Globus pallidus (tissue), 1 donor: ENCODE data around the gene PSAT1.

Experiments
- DNase-seq: peaks from one replicate; pipeline ENCODE4 v3.0.0-alpha.2; 2015; ENCODE audit warnings: low spot score

The PSAT1 gene

GRCh38 chr9:78292716-78293497 is 4.0 kb upstream of the PSAT1 start:
- DNase-seq = no peak

GRCh38 chr9:78294290-78295176 is 2.4 kb upstream of the PSAT1 start:
- no peak for DNase-seq

GRCh38 chr9:78295177-78295575 is 1.7 kb upstream of the PSAT1 start:
- DNase-seq = no peak

- DNase-seq = peak; percentile 37
Measured at GRCh38 chr9:78295731-78296130, 1.2 kb upstream of the PSAT1 start.

- DNase-seq = peak; percentile 55
Measured at GRCh38 chr9:78296201-78296892, 578 bp upstream of the PSAT1 start.

- DNase-seq = peak; percentile 78
Measured at GRCh38 chr9:78297672-78297961, 692 bp downstream of the PSAT1 start.

DNA sequence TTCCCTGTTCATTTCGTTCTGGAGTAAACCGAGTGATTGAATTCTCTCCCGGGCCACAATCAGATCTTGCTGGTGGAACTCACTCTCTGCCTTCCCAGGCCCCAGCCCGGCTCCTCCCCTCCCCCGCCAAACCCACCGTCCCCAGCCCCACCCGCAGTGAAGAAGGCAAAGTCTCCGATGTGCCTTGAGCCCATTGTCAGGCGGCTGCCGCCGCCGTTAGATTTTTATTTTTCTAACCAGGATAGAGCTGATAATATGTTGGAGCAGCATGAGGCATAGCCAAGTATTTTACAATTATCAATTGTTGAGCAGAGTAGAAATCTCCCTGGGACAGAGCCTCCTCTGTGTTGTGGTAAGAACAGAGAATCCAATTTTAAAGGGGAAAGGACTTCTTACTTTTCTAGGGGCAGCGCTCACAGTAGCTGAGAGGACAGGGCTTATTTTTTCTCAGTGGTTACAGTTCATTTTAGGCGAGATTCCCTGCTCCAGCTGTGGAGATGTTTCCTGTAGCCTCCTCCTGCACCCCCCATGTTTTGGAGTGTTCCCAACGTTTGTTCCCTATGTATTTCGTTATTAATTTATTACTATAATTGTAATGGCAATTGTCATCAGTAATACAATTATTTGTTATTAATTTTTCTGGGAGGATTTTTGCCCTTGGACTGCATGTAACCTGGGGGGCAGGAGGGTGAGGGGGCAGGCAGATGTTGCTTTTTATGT is 1.3 kb downstream of the PSAT1 start:
- peak; percentile 90 for DNase-seq

DNA sequence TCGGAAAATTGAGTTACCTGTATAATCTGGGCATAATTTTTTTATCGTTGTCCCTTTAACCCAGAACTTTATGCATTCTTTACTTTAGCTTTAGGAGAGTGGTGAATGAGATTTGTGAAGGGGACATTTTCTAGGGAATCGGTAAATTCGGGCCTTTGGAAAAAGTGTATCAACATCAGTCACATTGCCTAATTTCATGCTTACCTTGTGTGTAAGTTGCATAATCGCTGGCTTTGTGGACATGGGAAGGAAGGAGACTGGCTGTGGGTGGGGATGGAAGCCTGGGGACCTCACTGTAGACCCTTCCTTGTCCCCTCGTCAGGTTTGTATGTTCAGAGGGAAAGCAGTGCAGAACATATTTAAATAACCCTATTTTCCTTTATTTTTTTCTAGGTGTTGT is 3.3 kb downstream of the PSAT1 start:
- no peak for DNase-seq

- DNase-seq = no peak
Measured at GRCh38 chr9:78301466-78301865, 4.5 kb downstream of the PSAT1 start.

DNA sequence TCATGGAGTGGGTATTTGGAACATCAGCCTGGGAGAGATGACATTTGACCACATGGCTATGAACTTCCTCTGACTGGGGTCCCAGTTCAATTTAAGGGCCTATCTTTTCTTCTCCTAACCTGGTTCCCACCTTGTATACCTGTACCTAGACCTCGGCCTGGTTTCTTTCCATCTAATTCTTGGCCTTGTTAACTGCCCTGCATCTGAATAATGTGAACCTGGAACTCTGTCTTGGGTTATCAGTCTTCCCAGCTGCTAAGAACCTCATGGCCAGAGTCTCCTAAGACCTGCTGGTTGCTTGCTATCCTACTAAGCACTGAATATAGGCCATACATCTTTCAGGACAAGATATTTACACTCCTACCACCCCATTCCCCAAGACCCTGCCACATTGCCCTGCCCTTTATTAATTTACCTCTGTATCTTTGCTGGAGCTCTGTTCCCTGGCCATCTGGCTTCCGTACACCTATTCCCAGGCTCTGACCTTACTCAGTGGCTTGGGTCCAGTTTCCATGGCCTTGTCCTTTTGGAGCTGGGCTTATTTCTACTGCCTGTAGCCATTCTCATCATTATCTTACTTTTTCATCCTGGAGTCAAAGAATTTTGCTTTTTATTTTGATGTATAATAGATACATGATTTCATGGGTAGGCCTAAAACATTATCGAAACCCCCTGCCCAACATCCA is 6.6 kb downstream of the PSAT1 start:
- DNase-seq = no peak

DNA sequence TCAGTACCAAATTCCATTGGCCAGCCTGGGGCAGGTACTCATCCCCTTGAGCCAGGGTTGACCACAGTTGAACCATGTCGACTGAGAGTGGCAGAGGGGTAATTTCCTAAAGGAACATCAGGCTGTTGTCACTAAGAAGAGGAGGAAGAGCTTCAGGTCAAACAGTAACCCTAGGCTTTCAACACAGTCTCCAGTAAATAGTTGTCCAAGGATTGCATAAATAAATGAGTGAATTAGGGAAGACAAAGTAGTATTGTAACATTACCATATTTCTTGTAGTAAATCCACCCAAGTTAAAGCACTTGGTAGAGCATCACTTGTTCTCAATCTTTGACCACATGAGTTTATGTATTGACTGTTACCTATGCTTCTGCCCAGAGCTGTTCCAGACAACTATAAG is 7.4 kb downstream of the PSAT1 start:
- DNase-seq = no peak

GRCh38 chr9:78306222-78307076 is 9.5 kb downstream of the PSAT1 start:
- no peak for DNase-seq

DNA sequence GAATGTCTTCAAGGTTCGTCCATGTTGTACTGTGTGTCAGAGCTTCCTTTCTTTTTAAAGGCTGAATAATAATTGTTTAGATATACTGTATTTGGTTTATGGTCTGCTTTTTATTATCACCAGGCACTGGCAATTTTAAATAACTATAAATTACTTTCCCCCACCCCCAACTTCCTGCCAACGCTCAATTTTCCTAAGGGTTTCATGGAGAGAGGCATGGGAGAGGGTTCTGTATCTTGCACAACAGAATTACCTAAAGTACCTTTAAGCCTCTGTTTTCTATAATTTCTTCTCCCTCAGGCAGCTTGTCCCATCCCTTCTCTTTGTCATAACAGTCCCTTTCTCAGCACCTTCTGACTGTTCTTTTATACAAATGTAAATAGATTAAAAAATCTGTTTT is 10.4 kb downstream of the PSAT1 start:
- DNase-seq = no peak

DNA sequence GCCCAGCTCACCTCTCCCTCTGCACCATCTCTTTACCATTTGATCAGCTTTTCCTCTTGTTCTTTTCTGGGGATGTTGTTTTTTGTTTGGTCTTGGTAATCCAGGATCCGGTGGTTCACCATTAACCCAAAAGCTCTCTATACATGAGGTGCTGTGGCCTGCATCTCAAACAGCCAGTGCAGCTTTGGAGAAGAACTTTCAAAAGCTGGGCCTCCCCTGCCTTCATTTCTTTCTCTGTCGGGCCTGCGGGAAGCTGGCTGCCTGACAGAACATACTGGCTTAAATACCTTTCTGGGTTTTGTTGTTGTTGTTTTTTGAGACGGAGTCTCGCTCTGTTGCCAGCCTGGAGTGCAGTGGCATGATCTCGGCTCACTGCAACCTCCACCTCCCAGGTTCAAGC is 12.1 kb downstream of the PSAT1 start:
- DNase-seq = no peak

GRCh38 chr9:78311075-78311474 is 14.2 kb downstream of the PSAT1 start:
- DNase-seq = no peak

DNA sequence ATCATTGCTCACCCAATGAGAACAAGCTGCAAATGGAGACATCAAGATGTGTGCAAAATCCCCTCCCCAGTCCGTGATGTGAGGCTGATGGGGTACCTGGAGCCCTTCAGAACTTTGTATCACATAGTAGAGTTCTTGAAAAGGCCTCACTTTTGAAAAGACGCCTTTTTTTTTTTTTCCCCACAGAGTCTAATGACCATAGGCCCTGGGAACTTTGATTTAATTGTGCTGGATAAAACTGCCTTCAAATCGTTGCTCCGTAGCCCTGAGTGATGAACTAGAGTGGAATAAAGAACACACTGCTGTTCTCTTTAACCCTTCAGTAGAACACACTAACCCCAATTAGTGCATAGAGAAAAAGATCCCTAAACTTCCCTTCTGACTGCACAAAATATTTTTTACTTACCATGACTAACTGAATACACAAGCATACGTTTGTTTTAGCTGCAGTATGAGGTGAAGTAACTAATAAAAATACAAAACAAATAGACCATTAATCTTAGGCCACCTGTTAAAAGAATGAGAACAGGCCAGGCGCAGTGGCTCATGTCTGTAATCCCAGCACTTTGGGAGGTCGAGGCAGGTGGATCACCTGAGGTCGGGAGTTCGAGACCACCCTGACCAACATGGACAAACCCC is 15.1 kb downstream of the PSAT1 start:
- no peak for DNase-seq

GRCh38 chr9:78314550-78314949 is 17.6 kb downstream of the PSAT1 start:
- DNase-seq = no peak

DNA sequence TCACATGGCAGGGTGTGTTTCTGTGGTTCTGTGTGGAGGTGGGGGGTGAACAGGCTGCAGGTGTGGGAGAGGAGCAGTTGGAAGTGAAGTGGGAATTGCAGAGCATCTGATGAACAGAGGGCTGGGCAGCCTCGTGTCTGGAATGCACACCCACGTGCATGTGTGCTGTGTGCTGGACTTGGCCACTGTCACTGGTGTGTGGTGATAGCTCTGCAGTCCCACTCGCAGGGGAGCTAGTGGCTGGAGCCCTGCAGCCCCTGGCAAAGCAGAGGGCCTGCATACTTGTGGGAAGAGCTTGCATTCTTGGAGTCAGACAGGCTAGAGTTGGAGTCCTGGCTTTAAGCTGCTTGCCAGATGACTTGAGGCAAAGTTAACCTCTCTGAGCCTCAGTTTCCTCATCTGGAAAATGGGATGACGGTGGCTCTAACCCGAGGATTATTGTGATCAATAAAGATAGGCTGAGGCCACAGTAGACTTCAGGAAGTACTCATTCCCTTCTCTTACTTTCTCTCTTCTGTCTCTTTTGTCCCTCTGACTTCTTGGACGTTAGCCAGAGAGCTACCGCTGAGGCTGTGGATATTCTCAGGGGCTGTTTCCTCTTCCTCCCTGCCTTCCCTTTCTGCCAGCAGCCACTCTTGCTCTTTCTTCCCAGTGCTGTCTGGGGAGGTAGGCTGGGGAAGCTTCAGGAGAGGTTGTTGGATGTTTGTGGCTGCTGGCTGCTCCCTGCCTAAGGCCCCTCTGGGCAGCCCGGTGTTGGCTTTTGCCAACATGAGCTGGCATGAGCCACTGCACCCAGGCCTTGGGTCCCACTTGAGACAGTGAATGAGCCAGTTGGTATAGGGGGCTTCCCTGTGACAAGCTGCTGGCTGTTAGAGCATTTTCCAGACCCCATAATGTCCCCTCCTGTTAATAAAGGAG is 18.3 kb downstream of the PSAT1 start:
- DNase-seq = no peak
